Loucy (cell line): ENCODE results near the gene FAF1.

Source experiments
- H2AFZ ChIP-seq: fragments of 200-600 bp; sonication (generic); 2 replicates; pipeline ENCODE4 v1.6.0; 2016; ENCODE audit warnings: antibody characterized with exemption, mild to moderate bottlenecking, low read length, moderate library complexity
- H3F3A ChIP-seq: fragments of 200-600 bp; 2 replicates; pipeline ENCODE4 v1.6.0; 2016; ENCODE audit warnings: antibody characterized with exemption, low read depth, mild to moderate bottlenecking
- H3K27me3 ChIP-seq: fragments of 200-600 bp; sonication (generic); 2 replicates; pipeline ENCODE4 v1.6.1; 2014; ENCODE audit warnings: low read length, mild to moderate bottlenecking; ENCODE audit not compliant: insufficient read depth, poor library complexity, severe bottlenecking
- H3K36me3 ChIP-seq: fragments of 200-600 bp; sonication (generic); 2 replicates; pipeline ENCODE4 v1.6.1; 2016; ENCODE audit warnings: low read length; ENCODE audit not compliant: insufficient read depth
- H3K4me1 ChIP-seq: fragments of 200-600 bp; sonication (generic); 2 replicates; pipeline ENCODE4 v1.5.1; 2014; ENCODE audit warnings: low read length, mild to moderate bottlenecking; ENCODE audit not compliant: insufficient read depth, poor library complexity, severe bottlenecking
- H3K4me2 ChIP-seq: fragments of 200-600 bp; sonication (generic); 2 replicates; pipeline ENCODE4 v1.6.0; 2014; ENCODE audit warnings: antibody characterized with exemption, low read length, low read depth, mild to moderate bottlenecking; ENCODE audit not compliant: poor library complexity, severe bottlenecking
- H3K4me3 ChIP-seq: fragments of 200-600 bp; sonication (generic); 2 replicates; pipeline ENCODE4 v1.5.1; 2014; ENCODE audit warnings: low read length, mild to moderate bottlenecking, mixed read lengths; ENCODE audit not compliant: poor library complexity, severe bottlenecking
- H3K79me2 ChIP-seq: fragments of 200-600 bp; sonication (generic); 2 replicates; pipeline ENCODE4 v1.6.1; 2014; ENCODE audit warnings: low read length; ENCODE audit not compliant: insufficient read depth
- H3K9ac ChIP-seq: fragments of 200-600 bp; sonication (generic); 2 replicates; pipeline ENCODE4 v1.6.0; 2014; ENCODE audit warnings: mild to moderate bottlenecking, low read depth, low read length, moderate library complexity; ENCODE audit not compliant: poor library complexity, severe bottlenecking
- H3K9me2 ChIP-seq: fragments of 200-600 bp; sonication (generic); replicated peaks from 2 replicates; pipeline ENCODE4 v1.6.1; 2016; ENCODE audit warnings: low read depth, low read length, mixed read lengths
- H3K9me3 ChIP-seq: fragments of 200-600 bp; sonication (generic); 2 replicates; pipeline ENCODE4 v1.6.1; 2014; ENCODE audit warnings: mild to moderate bottlenecking, antibody characterized with exemption, low read length, low read depth; ENCODE audit not compliant: insufficient read depth
- H4K20me1 ChIP-seq: fragments of 200-600 bp; sonication (generic); 2 replicates; pipeline ENCODE4 v1.6.0; 2014; ENCODE audit warnings: antibody characterized with exemption, low read length, mild to moderate bottlenecking; ENCODE audit not compliant: insufficient read depth, poor library complexity, severe bottlenecking
- EZH2phosphoT487 ChIP-seq: fragments of 200-600 bp; IDR thresholded peaks from 2 replicates; pipeline ENCODE4 v1.6.1; 2018; ENCODE audit warnings: antibody characterized with exemption, mild to moderate bottlenecking, moderate library complexity, borderline replicate concordance
- TF ChIP-seq, protein P1 (sequence below): fragments of 200-600 bp; sonication (generic); conservative IDR thresholded peaks from 2 replicates; pipeline ENCODE4 v1.5.1; 2014; ENCODE audit warnings: mild to moderate bottlenecking, antibody characterized with exemption, low read length

FAF1 gene

DNA sequence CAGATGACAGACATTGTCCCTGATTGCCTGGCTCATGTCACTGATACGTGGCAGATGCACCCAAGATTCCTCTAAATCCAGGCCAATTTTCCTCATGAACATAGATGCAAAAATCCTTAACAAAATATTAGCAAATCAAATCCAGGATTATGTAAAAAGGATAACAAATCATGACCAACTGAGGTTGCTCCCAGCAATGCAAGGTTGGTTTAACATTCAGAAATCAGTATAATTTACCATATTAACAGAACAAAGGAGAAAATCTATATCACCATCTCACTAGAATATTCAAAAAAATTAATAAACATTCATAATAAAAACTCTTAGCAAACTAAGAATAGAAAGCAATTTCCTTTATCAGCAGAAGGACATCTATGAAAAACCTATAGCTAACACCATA, 39.7 kb downstream of the FAF1 start:
- TF ChIP-seq, protein P1, sequence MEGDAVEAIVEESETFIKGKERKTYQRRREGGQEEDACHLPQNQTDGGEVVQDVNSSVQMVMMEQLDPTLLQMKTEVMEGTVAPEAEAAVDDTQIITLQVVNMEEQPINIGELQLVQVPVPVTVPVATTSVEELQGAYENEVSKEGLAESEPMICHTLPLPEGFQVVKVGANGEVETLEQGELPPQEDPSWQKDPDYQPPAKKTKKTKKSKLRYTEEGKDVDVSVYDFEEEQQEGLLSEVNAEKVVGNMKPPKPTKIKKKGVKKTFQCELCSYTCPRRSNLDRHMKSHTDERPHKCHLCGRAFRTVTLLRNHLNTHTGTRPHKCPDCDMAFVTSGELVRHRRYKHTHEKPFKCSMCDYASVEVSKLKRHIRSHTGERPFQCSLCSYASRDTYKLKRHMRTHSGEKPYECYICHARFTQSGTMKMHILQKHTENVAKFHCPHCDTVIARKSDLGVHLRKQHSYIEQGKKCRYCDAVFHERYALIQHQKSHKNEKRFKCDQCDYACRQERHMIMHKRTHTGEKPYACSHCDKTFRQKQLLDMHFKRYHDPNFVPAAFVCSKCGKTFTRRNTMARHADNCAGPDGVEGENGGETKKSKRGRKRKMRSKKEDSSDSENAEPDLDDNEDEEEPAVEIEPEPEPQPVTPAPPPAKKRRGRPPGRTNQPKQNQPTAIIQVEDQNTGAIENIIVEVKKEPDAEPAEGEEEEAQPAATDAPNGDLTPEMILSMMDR: no peak
- TF ChIP-seq EZH2phosphoT487: no peak
- H3K36me3 ChIP-seq: peaks cover 5% of the 10 kb centered on the region; the same call in 1 of the 2 replicates
- H3F3A ChIP-seq: no peaks in the 10 kb centered on the region
- peaks cover 93% of the 10 kb centered on the region for H3K79me2 ChIP-seq
- no peaks in the 10 kb centered on the region for H3K27me3 ChIP-seq
- H2AFZ ChIP-seq: no peak overlapping the region
- H3K9ac ChIP-seq: no peak overlapping the region
- no peak overlapping the region for H3K4me2 ChIP-seq
- no peak overlapping the region for H3K4me3 ChIP-seq
- H3K4me1 ChIP-seq: peaks cover 5% of the 10 kb centered on the region
- H3K9me2 ChIP-seq: no peaks in the 10 kb centered on the region
- H3K9me3 ChIP-seq: peaks cover 4% of the 10 kb centered on the region; the same call in 1 of the 2 replicates
- H4K20me1 ChIP-seq: peaks cover 13% of the 10 kb centered on the region

DNA sequence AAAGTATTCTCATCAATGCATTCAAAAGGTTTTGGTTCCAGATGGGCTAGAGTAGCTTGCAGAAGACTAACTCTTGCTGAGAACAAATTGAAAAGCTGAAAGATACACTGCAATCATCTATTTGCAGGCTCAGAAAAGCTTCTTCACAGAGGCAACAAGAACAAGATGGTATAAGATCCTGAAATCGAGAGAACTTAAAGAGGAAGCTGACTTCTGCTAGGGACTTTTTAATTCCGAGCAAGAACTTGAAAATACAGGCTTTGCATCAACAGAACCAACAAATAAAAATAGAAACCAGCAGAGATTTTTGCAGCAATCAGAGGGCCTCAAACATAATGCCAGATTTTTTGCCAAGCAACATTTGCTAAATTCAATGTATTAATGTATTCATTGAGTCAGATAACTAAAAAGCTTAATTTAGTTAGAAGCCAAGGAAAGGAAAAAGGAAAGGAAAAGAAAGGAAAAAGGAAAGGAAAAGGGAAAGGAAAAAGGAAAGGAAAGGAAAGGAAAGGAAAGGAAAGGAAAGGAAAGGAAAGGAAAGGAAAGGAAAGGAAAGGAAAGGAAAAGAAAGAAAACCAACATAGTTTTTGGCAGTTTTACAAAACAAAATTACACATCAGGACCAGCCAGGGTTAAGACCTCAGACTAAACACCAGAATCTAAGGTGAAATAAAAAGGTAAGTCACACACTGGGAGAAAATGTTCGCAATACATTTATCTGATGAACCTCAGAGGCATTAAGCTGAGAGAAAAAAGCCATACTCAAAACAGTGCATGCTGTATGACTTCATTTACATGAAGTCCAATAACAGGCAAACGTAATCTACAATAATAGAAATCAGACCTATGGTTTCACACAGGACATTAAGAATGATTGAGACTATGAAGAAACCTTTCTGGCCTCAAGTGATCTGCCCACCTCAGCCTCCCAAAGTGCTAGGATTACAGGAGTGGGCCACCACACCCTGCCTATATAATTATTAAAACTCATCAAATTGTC, 42.6 kb downstream of the FAF1 start:
- no peaks in the 10 kb centered on the region for H3K27me3 ChIP-seq
- no peak overlapping the region for H3K9ac ChIP-seq
- H3K4me1 ChIP-seq: peaks cover 5% of the 10 kb centered on the region
- no peak overlapping the region for H2AFZ ChIP-seq
- H3K79me2 ChIP-seq: peaks cover 93% of the 10 kb centered on the region
- peaks cover 4% of the 10 kb centered on the region; the same call in 1 of the 2 replicates for H3K9me3 ChIP-seq
- TF ChIP-seq, protein P1: no peak
- TF ChIP-seq EZH2phosphoT487: no peak
- H3K9me2 ChIP-seq: no peaks in the 10 kb centered on the region
- no peaks in the 10 kb centered on the region for H3F3A ChIP-seq
- peaks cover 5% of the 10 kb centered on the region; the same call in 1 of the 2 replicates for H3K36me3 ChIP-seq
- no peak overlapping the region for H3K4me3 ChIP-seq
- H3K4me2 ChIP-seq: no peak overlapping the region
- peaks cover 14% of the 10 kb centered on the region for H4K20me1 ChIP-seq

GRCh38 chr1:50915621-50916020, 44.4 kb downstream of the FAF1 start:
- Histone ChIP-seq H3K79me2 (peaks cover 89% of the 10 kb centered on the region), H3K9me2 (no peaks in the 10 kb centered on the region), H3K4me2 (no peak overlapping the region), H3K9me3 (peaks cover 4% of the 10 kb centered on the region; the same call in 1 of the 2 replicates), H3F3A (no peaks in the 10 kb centered on the region), H2AFZ (no peak overlapping the region), H3K9ac (no peak overlapping the region), H3K4me1 (peaks cover 5% of the 10 kb centered on the region), H4K20me1 (peaks cover 12% of the 10 kb centered on the region), H3K4me3 (no peak overlapping the region), H3K36me3 (peaks cover 5% of the 10 kb centered on the region; the same call in 1 of the 2 replicates), H3K27me3 (no peaks in the 10 kb centered on the region)
- TF ChIP-seq EZH2phosphoT487: no peak
- TF ChIP-seq, protein P1: no peak
